ENCODE measurements around the gene UBE2L5. TPM values are rescaled to one million over a fixed set of nuclear protein-coding genes. Genes with fewer than 3 reads are reported as not detected.

The UBE2L5 gene
- total RNA-seq = not detected

- intact Hi-C loops (cut with DNase I) = no loop called here
- TF ChIP-seq POLR2AphosphoS5 (IDR thresholded peaks at IDR 0.05; ENCODE audit: insufficient read depth in 1 of 2, low read depth in 1 of 2) (peak; percentile 9 to 83), CTCF (IDR thresholded peaks at IDR 0.05) (no peak), POLR2A (IDR thresholded peaks at IDR 0.05) (peak in 1 of 2 donors; percentile 81)
- Histone ChIP-seq H3K27ac (peak within 1 kb of the TSS; percentile 97), H3K36me3 (no peaks in the 10 kb centered on the region), H3K27me3 (no peaks in the 10 kb centered on the region), H3K9me3 (no peaks in the 10 kb centered on the region), H3K4me1 (peaks cover 52% of the 10 kb centered on the region), H3K4me3 (peak within 1 kb of the TSS; percentile 62 to 73)
- DNase-seq (ENCODE audit: extremely low spot score in 2 of 2) = peak in 1 of 2 donors; percentile 97
These were observed at the start of gene UBE2L5 for GRCh38 chr13:30422054-30422839. UBE2L5 (plus strand) TSS chr13:30422493; CDS start chr13:30427991, 5,498 bp downstream.

- DNase-seq (ENCODE audit: extremely low spot score in 2 of 2) = no peak
- intact Hi-C loops (cut with DNase I) = no loop called here
- Histone ChIP-seq H3K9me3 (no peaks in the 10 kb centered on the region), H3K4me3 (no peak overlapping the region), H3K27me3 (no peaks in the 10 kb centered on the region), H3K4me1 (peaks cover 44% of the 10 kb centered on the region), H3K36me3 (no peaks in the 10 kb centered on the region), H3K27ac (no peak overlapping the region)
- TF ChIP-seq POLR2A (IDR thresholded peaks at IDR 0.05) (no peak), POLR2AphosphoS5 (IDR thresholded peaks at IDR 0.05; ENCODE audit: insufficient read depth in 1 of 2, low read depth in 1 of 2) (no peak), CTCF (IDR thresholded peaks at IDR 0.05) (no peak)
These were observed 48.6 kb upstream of the UBE2L5 start for GRCh38 chr13:30373727-30374126.

- no peak for DNase-seq (ENCODE audit: extremely low spot score in 2 of 2)
- H3K27me3 ChIP-seq = no peaks in the 10 kb centered on the region
- H3K4me3 ChIP-seq = no peak overlapping the region
- peak overlapping the region; percentile 61 for H3K27ac ChIP-seq
- H3K4me1 ChIP-seq = peaks cover 44% of the 10 kb centered on the region
- H3K9me3 ChIP-seq = no peaks in the 10 kb centered on the region
- TF ChIP-seq CTCF (IDR thresholded peaks at IDR 0.05) (no peak), POLR2AphosphoS5 (IDR thresholded peaks at IDR 0.05; ENCODE audit: insufficient read depth in 1 of 2, low read depth in 1 of 2) (no peak), POLR2A (IDR thresholded peaks at IDR 0.05) (no peak)
- intact Hi-C loops (cut with DNase I) = no loop called here
- H3K36me3 ChIP-seq = no peaks in the 10 kb centered on the region
These were observed 46.9 kb upstream of the UBE2L5 start for GRCh38 chr13:30375265-30375835.

- intact Hi-C loops (cut with DNase I) = no loop called here
- H3K27me3 ChIP-seq = no peaks in the 10 kb centered on the region
- TF ChIP-seq POLR2A (IDR thresholded peaks at IDR 0.05) (no peak), POLR2AphosphoS5 (IDR thresholded peaks at IDR 0.05; ENCODE audit: insufficient read depth in 1 of 2, low read depth in 1 of 2) (peak in 1 of 2 donors; percentile 41)
- DNase-seq (ENCODE audit: extremely low spot score in 2 of 2) = no peak
- no peaks in the 10 kb centered on the region for H3K9me3 ChIP-seq
- no peak overlapping the region for H3K4me3 ChIP-seq
- H3K27ac ChIP-seq = peak overlapping the region; percentile 61
- H3K4me1 ChIP-seq = peaks cover 32% of the 10 kb centered on the region
- H3K36me3 ChIP-seq = no peaks in the 10 kb centered on the region
These were observed 45.6 kb upstream of the UBE2L5 start for GRCh38 chr13:30376426-30377311.

- Histone ChIP-seq H3K27ac (peak overlapping the region; percentile 61), H3K4me3 (no peak overlapping the region), H3K4me1 (peaks cover 31% of the 10 kb centered on the region), H3K36me3 (no peaks in the 10 kb centered on the region), H3K9me3 (no peaks in the 10 kb centered on the region), H3K27me3 (no peaks in the 10 kb centered on the region)
- intact Hi-C loops (cut with DNase I) = no loop called here
- no peak for DNase-seq (ENCODE audit: extremely low spot score in 2 of 2)
- TF ChIP-seq CTCF (IDR thresholded peaks at IDR 0.05) (no peak), POLR2AphosphoS5 (IDR thresholded peaks at IDR 0.05; ENCODE audit: insufficient read depth in 1 of 2, low read depth in 1 of 2) (no peak), POLR2A (IDR thresholded peaks at IDR 0.05) (no peak)
These were observed 45.0 kb upstream of the UBE2L5 start for GRCh38 chr13:30377312-30377685.

Data from vagina (tissue), 2 donors.